GM06990 (cell line): ENCODE measurements around the gene NID1.

Source experiments
- DNase-seq: peaks from one replicate; pipeline ENCODE4 v3.0.0-alpha.2; 2011; ENCODE audit not compliant: insufficient read length; ENCODE audit errors: extremely low read depth
- H3K27me3 ChIP-seq: replicated peaks from 2 replicates; pipeline ENCODE4 v1.6.0; 2011; ENCODE audit warnings: low read length; ENCODE audit not compliant: control insufficient read depth, insufficient read depth
- H3K36me3 ChIP-seq: 2 replicates; pipeline ENCODE4 v1.5.1; 2011; ENCODE audit warnings: low read length; ENCODE audit not compliant: control insufficient read depth, insufficient read depth
- H3K4me3 ChIP-seq: replicated peaks from 2 replicates; pipeline ENCODE4 v1.5.1; 2011; ENCODE audit warnings: low read depth, mild to moderate bottlenecking, control low read depth, low read length
- TF ChIP-seq, protein P1 (sequence below): IDR thresholded peaks from 2 replicates; pipeline ENCODE4 v1.5.1; 2011; ENCODE audit warnings: low read length, control low read depth, mild to moderate bottlenecking, inconsistent platforms; ENCODE audit not compliant: insufficient read depth, poor library complexity, severe bottlenecking

Gene NID1

GRCh38 chr1:235989105-235989504 is 75.8 kb downstream of the NID1 start:
- Histone ChIP-seq H3K36me3 (peaks cover 2% of the 10 kb centered on the region; the same call in 1 of the 2 replicates), H3K27me3 (no peaks in the 10 kb centered on the region), H3K4me3 (no peak overlapping the region)
- TF ChIP-seq, protein P1, sequence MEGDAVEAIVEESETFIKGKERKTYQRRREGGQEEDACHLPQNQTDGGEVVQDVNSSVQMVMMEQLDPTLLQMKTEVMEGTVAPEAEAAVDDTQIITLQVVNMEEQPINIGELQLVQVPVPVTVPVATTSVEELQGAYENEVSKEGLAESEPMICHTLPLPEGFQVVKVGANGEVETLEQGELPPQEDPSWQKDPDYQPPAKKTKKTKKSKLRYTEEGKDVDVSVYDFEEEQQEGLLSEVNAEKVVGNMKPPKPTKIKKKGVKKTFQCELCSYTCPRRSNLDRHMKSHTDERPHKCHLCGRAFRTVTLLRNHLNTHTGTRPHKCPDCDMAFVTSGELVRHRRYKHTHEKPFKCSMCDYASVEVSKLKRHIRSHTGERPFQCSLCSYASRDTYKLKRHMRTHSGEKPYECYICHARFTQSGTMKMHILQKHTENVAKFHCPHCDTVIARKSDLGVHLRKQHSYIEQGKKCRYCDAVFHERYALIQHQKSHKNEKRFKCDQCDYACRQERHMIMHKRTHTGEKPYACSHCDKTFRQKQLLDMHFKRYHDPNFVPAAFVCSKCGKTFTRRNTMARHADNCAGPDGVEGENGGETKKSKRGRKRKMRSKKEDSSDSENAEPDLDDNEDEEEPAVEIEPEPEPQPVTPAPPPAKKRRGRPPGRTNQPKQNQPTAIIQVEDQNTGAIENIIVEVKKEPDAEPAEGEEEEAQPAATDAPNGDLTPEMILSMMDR = no peak
- DNase-seq = no peak

DNA sequence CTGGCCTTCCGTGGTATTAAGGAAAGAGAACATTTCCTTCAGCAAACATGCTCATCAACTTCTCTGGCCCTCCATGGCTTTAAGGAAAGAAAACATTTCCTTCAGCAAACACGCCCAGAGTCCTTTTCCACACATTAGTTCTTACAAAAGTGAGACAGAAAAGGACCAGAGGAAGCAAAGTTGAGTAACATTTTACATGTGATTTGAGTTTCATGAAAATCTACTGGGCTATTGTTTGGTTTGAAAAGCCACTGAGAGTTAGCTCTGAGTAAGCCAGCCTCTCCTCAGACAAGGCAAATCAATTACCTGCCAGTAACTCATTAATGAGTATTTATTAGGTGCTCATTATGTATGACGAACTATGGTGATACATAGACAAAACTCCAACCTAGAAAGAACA is 78.0 kb downstream of the NID1 start:
- TF ChIP-seq, protein P1 = no peak
- H3K36me3 ChIP-seq = peaks cover 2% of the 10 kb centered on the region; the same call in 1 of the 2 replicates
- no peaks in the 10 kb centered on the region for H3K27me3 ChIP-seq
- DNase-seq = no peak
- no peak overlapping the region for H3K4me3 ChIP-seq

GRCh38 chr1:235984041-235984825 is 80.7 kb downstream of the NID1 start:
- H3K36me3 ChIP-seq = no peaks in the 10 kb centered on the region; the same call in 1 of the 2 replicates
- no peak for DNase-seq
- TF ChIP-seq, protein P1 = no peak
- no peak overlapping the region for H3K4me3 ChIP-seq
- H3K27me3 ChIP-seq = no peaks in the 10 kb centered on the region

DNA sequence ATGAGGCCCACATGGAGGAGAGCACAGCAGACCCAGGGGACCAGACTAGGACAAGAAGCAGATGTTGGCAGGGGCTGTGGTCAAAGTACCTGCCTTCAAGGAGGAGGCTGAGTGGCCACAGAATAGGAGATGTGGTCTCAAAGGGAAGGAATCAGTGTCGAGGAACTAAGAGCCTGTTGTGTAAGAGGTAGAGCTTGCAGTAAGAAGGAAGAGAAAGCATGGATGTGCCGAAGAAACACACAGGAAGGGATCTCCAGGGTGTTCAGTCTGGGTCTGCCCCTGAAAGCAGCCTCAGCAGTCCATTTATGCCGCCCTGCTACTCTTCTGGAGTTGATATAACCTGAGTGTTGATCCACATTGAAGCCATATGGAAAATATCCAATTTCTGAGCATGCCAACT is 83.9 kb downstream of the NID1 start:
- H3K36me3 ChIP-seq = peaks cover 3% of the 10 kb centered on the region; the same call in 1 of the 2 replicates
- no peak for DNase-seq
- TF ChIP-seq, protein P1 = no peak
- H3K27me3 ChIP-seq = no peaks in the 10 kb centered on the region
- no peak overlapping the region for H3K4me3 ChIP-seq

DNA sequence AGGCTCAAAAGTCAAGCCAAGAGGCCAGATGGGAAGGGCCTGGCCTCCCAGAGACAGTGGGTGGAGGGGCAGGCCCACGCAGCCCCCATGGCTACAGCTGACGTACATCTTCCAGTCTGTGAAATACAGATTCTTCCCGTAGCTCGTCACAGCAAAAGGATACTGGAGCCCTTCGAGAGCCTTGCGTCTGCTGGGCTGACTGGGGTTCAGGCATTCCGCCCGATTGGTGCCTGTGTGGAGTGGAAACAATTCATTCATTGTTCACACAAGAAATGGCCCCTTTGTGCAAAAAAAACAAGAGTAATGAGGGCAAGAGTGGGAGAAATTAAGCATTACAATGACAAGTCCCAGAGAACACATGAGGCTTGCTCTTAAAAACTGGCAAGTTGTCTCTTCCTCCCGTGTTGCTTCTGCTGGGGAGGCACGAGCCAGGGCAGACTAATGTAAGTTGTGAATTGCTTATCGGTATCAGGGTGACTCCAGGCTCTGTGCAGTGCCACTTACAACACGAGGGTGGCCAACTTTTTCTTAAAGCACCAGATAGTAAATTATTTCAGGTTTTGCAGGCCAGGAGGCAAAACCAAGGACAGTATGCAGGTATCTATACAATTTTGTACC is 85.1 kb downstream of the NID1 start:
- no peaks in the 10 kb centered on the region for H3K27me3 ChIP-seq
- peaks cover 3% of the 10 kb centered on the region; the same call in 1 of the 2 replicates for H3K36me3 ChIP-seq
- DNase-seq = no peak
- H3K4me3 ChIP-seq = no peak overlapping the region
- TF ChIP-seq, protein P1 = no peak
